Fibroblast of the aortic adventitia (primary cell): ENCODE results near the gene BBS9. TPM values are rescaled to one million over a fixed set of nuclear protein-coding genes. Genes with fewer than 3 reads are reported as not detected.
A peak's percentile ranks its signal among the peaks of the same experiment; 100 is the strongest.

Source experiments
- DNase-seq: peaks from one replicate; pipeline ENCODE4 v3.0.0-alpha.2; 2010; ENCODE audit warnings: low read depth
- H3K4me3 ChIP-seq: 2 replicates; pipeline ENCODE4 v1.5.1; 2011; ENCODE audit warnings: low read depth, mild to moderate bottlenecking, control low read depth, low read length, moderate library complexity
- total RNA-seq: library from RNA; depleted of rRNA; stranded (reverse); fragments of >200 nt; gene quantifications from 2 replicates; pipeline ENCODE4 v1.2.3, GENCODE V29; 2012; ENCODE audit warnings: low replicate concordance
- TF ChIP-seq, protein P1 (sequence below): IDR thresholded peaks from 2 replicates; pipeline ENCODE4 v1.5.1; 2011; ENCODE audit warnings: mild to moderate bottlenecking, low read length, control low read depth, inconsistent platforms; ENCODE audit not compliant: insufficient read depth

BBS9 gene
- total RNA-seq, 1 donor = 26.8 TPM

DNA sequence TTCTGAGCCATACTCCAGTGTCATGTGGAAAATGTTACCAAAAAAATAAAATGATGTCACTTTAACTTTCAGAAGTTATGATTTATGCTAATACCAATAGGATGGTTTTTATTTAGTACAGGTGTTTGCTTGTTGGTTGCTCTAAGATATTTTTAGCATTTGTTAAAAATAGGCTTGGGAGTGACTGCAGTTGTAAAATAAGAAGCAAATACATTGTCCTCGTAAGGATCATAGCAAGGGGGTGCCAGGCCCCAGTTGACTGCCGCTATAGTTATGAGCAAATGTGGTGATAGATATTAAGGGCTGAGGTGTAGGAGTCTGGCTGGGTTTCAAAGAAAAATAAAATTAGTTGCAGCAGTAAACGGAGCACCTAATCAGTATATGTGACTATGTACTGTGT is 421.6 kb downstream of the BBS9 start:
- TF ChIP-seq, protein P1, sequence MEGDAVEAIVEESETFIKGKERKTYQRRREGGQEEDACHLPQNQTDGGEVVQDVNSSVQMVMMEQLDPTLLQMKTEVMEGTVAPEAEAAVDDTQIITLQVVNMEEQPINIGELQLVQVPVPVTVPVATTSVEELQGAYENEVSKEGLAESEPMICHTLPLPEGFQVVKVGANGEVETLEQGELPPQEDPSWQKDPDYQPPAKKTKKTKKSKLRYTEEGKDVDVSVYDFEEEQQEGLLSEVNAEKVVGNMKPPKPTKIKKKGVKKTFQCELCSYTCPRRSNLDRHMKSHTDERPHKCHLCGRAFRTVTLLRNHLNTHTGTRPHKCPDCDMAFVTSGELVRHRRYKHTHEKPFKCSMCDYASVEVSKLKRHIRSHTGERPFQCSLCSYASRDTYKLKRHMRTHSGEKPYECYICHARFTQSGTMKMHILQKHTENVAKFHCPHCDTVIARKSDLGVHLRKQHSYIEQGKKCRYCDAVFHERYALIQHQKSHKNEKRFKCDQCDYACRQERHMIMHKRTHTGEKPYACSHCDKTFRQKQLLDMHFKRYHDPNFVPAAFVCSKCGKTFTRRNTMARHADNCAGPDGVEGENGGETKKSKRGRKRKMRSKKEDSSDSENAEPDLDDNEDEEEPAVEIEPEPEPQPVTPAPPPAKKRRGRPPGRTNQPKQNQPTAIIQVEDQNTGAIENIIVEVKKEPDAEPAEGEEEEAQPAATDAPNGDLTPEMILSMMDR = no peak
- no peak for DNase-seq
- H3K4me3 ChIP-seq = no peak overlapping the region

GRCh38 chr7:33554046-33554445 is 424.7 kb downstream of the BBS9 start:
- DNase-seq = peak; percentile 3
- H3K4me3 ChIP-seq = no peak overlapping the region
- TF ChIP-seq, protein P1 = no peak

GRCh38 chr7:33554576-33554975 is 425.2 kb downstream of the BBS9 start:
- no peak for DNase-seq
- H3K4me3 ChIP-seq = no peak overlapping the region
- TF ChIP-seq, protein P1 = no peak

DNA sequence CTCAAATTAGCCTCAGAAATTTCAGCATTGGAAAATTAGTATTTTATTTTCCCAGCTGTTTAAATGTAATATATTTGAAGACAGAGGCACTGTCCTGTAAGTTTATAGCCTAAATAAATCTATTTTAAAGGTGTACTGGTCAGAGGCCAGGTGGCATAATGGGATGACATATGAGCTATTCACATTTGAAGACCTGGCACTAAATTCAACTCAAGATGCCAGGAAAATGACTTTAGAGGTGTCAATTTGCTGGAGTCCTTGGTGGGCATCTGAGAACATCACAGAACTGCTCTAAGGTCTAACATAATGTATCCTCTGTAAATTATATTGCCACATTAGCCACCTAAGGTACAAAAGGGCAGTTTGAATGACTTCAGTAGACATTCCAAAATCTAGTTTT is 427.1 kb downstream of the BBS9 start:
- no peak for DNase-seq
- no peak overlapping the region for H3K4me3 ChIP-seq
- TF ChIP-seq, protein P1 = no peak

- TF ChIP-seq, protein P1 = no peak
- no peak for DNase-seq
- no peak overlapping the region for H3K4me3 ChIP-seq
These were observed 429.4 kb downstream of the BBS9 start for GRCh38 chr7:33558549-33559323.

DNA sequence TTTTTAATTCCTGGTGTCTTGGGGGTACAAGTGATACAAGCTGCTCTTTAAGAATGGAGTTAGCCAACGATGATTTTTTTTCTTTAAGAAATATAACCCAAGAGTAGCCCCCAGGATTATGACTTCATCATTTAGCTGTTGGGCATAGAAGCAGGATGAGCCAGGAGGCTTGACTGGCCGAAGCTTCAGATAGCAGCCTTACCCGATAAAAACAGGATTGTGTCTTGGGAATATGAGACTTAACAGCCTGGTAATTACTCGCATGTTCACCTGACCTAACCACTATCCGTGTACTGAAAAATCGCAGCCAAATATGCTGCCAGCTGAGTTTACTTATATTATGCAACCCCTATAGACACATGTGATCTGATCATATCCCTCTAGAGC is 430.0 kb downstream of the BBS9 start:
- H3K4me3 ChIP-seq = no peak overlapping the region
- no peak for DNase-seq
- TF ChIP-seq, protein P1 = no peak

- no peak for DNase-seq
- TF ChIP-seq, protein P1 = no peak
These were observed 433.6 kb downstream of the BBS9 start for GRCh38 chr7:33562996-33563395.

More at GRCh38 chr7:33562996-33563395, 433.6 kb downstream of the BBS9 start:
- H3K4me3 ChIP-seq = no peak overlapping the region
